ACC112 (cell line): Measurements from ENCODE around the gene REPIN1.

Experiments
- H2AFZ ChIP-seq: fragments of 200-600 bp; sonication (generic); one replicate; pipeline ENCODE4 v1.6.0; 2017; ENCODE audit warnings: antibody characterized with exemption, low read length; ENCODE audit not compliant: unreplicated experiment
- H3K27ac ChIP-seq: fragments of 200-600 bp; sonication (generic); 2 replicates; pipeline ENCODE4 v1.5.1; 2014; ENCODE audit warnings: low read depth, mild to moderate bottlenecking, antibody characterized with exemption, low read length, moderate library complexity
- H3K27me3 ChIP-seq: fragments of 200-600 bp; sonication (generic); 2 replicates; pipeline ENCODE4 v1.6.1; 2014; ENCODE audit warnings: mild to moderate bottlenecking, antibody characterized with exemption, low read length, moderate library complexity, mixed read lengths; ENCODE audit not compliant: insufficient read depth
- H3K36me3 ChIP-seq: fragments of 200-600 bp; sonication (generic); 2 replicates; pipeline ENCODE4 v1.6.1; 2016; ENCODE audit warnings: mild to moderate bottlenecking, antibody characterized with exemption, low read length, moderate library complexity, mixed read lengths; ENCODE audit not compliant: insufficient read depth
- H3K4me1 ChIP-seq: fragments of 200-600 bp; sonication (generic); one replicate; pipeline ENCODE4 v1.6.1; 2016; ENCODE audit warnings: low read length, mixed read lengths; ENCODE audit not compliant: insufficient read depth, unreplicated experiment, control insufficient read depth
- H3K4me3 ChIP-seq: fragments of 200-600 bp; sonication (generic); 2 replicates; pipeline ENCODE4 v1.5.1; 2014; ENCODE audit warnings: mild to moderate bottlenecking, low read depth, low read length
- H3K79me2 ChIP-seq: fragments of 200-600 bp; sonication (generic); one replicate; pipeline ENCODE4 v1.6.0; 2016; ENCODE audit warnings: low read length; ENCODE audit not compliant: control insufficient read depth, unreplicated experiment, insufficient read depth

REPIN1 gene

DNA sequence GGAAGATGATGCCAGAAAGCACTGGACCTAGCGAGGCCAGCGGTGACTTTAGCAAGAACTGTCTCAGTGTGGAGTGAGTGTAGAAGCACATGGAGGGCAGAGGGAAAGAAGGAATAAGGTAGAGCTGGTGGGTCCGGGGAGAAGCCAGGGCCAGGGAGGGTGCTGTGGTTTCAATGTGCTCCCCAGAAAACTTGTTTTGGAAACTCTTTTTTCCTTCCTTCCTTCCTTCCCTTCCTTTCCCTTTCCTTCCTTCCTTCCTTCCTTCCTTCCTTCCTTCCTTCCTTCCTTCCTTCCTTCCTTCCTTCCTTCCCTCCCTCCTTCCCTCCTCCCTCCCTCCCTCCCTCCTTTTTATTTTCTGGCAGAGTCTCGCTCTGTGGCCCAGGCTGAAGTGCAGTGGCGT lies 21.7 kb upstream of the REPIN1 start:
- Histone ChIP-seq H3K4me1 (no peaks in the 10 kb centered on the region), H3K27ac (no peak overlapping the region), H3K79me2 (no peaks in the 10 kb centered on the region), H3K36me3 (no peaks in the 10 kb centered on the region), H3K27me3 (peaks cover 48% of the 10 kb centered on the region), H2AFZ (no peak overlapping the region), H3K4me3 (no peak overlapping the region)

DNA sequence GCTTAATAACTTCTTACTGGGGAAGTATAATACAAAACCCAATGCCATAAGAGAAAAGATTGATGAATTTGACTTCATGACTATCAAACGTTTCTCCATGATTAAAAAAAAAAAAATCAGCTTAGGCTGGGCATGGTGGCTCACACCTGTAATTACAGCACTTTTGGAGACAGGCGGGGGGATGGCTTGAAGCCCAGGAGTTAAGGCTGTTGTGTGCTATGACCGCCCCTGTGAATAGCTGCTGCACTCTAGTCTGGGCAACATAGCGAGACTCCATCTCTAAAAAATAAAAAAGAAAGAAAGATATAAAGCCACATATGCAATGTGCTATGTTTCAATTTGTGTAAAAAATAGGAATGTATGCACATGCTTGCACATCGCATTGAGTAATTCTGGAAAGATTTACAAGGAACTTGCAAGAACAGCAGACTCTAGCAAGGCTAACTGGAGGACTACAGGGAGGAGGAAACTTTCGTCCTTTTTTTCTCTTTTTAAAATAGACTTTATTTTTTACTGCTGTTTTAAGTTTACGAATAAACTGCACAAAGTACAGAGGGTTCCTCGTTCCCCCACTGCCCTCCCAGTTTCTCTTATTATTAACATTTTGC lies 16.9 kb upstream of the REPIN1 start:
- H3K36me3 ChIP-seq, result no peaks in the 10 kb centered on the region
- H2AFZ ChIP-seq, result no peak overlapping the region
- no peaks in the 10 kb centered on the region for H3K4me1 ChIP-seq
- no peaks in the 10 kb centered on the region for H3K79me2 ChIP-seq
- no peak overlapping the region for H3K4me3 ChIP-seq
- H3K27ac ChIP-seq, result no peak overlapping the region
- H3K27me3 ChIP-seq, result peaks cover 12% of the 10 kb centered on the region

DNA sequence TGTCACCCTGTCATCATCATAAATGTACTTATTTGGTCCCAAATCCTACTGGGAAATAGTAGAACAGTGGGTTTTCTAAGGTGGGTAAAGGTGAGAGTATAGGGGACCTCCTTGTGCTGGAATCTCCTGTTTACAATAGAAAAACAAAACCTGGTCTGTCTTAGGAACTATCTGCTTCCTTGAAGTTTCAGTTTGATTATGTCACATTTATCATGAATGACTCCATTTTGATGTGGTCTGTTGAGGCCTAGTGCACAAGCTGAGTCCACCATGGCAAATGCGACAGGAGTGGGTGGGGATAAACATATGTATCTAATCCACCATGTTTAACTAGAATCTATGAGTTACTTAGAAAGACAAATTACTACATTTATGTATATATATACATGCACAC lies 13.0 kb upstream of the REPIN1 start:
- H3K4me1 ChIP-seq, result no peaks in the 10 kb centered on the region
- H3K27me3 ChIP-seq, result peaks cover 4% of the 10 kb centered on the region; the same call in 1 of the 2 replicates
- H2AFZ ChIP-seq, result peak overlapping the region; percentile 94
- no peak overlapping the region for H3K4me3 ChIP-seq
- no peaks in the 10 kb centered on the region for H3K79me2 ChIP-seq
- no peaks in the 10 kb centered on the region for H3K36me3 ChIP-seq
- H3K27ac ChIP-seq, result no peak overlapping the region

DNA sequence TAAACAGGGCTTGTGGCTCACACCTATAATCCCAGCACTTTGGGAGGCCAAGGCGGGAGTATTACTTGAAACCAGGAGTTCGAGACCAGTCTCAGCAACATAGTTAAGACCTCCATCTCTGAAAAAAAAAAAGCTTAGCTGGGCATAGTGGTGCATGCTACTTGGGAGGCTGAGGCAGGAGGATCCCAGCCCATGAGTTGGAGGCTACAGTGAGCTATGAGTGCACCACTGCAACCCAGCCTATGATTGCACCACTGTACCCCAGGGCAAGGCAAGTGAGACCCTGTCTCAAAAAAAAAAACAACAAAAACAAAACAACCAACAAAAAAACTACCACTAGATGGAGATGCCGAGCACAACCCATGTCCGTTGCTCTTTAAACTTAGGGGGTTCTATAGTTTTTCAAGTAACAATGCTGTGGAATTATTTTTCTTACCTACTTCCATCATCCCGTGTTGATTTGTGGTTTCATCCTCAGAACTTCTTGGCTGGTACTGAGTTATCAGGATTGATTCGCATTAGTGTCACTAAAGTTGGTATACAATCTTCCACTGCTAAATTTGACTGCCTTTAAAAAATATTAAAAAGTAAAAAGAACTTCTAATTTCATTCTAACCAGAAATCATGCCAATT lies 12.2 kb upstream of the REPIN1 start:
- Histone ChIP-seq H3K79me2 (no peaks in the 10 kb centered on the region), H3K4me3 (no peak overlapping the region), H3K4me1 (no peaks in the 10 kb centered on the region), H3K27ac (no peak overlapping the region), H3K36me3 (no peaks in the 10 kb centered on the region), H2AFZ (peak overlapping the region; percentile 83), H3K27me3 (peaks cover under 1% of the 10 kb centered on the region; the same call in 1 of the 2 replicates)

DNA sequence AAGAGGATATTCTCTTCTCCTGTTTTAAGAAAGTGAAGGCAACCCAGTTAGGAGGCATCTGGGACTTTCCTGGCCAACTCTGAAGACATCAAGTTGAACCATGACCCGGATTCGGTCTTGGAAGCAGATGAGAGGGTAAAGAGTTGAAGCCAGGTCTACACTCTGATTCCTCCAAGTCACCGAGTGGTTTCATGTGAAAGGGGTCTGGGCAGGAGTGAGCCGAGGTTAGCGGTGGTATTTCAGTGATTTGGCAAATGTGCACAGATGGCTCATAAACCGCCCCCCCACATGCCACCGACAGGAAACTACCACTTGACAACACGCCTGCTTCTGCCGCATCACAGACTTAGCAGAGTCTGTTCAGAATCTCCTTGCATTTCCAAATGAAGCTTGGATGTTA lies 11.4 kb upstream of the REPIN1 start:
- Histone ChIP-seq H3K27ac (no peak overlapping the region), H3K4me1 (no peaks in the 10 kb centered on the region), H3K79me2 (no peaks in the 10 kb centered on the region), H3K4me3 (no peak overlapping the region), H3K36me3 (no peaks in the 10 kb centered on the region), H3K27me3 (no peaks in the 10 kb centered on the region), H2AFZ (no peak overlapping the region)

DNA sequence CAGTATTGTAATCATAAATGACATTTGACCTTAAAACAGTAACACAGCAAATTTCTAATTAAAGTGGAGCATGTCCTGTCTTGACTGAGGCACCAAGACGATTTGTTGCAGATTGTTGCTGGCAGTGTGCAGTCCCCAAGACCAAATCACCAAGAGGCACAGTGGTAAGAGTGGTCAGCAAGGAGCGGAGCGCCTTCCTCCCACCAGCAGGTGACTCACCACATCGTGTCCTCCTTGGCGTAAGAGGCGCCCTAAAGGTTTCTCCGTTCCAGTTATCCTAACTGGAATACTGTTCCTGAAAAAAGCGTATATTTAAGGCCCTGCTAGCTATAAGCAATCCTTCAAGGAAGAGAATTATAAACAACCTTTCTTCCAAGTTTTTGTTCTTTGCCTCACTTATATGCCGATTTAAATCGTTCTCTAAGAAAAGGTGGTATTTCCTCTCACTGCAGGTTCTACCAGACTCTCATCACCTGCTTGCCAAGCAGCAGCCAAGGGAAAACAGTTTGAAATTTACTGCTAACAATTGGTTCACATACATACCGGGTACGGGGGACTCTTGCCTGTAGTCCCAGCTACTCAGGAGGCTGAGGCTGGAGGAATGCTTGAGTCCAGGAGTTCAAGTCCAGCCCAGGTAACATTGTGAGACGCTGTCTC lies 10.7 kb upstream of the REPIN1 start:
- H3K27me3 ChIP-seq, result no peaks in the 10 kb centered on the region
- no peak overlapping the region for H3K27ac ChIP-seq
- no peak overlapping the region for H3K4me3 ChIP-seq
- no peak overlapping the region for H2AFZ ChIP-seq
- no peaks in the 10 kb centered on the region for H3K79me2 ChIP-seq
- no peaks in the 10 kb centered on the region for H3K4me1 ChIP-seq
- no peaks in the 10 kb centered on the region for H3K36me3 ChIP-seq

DNA sequence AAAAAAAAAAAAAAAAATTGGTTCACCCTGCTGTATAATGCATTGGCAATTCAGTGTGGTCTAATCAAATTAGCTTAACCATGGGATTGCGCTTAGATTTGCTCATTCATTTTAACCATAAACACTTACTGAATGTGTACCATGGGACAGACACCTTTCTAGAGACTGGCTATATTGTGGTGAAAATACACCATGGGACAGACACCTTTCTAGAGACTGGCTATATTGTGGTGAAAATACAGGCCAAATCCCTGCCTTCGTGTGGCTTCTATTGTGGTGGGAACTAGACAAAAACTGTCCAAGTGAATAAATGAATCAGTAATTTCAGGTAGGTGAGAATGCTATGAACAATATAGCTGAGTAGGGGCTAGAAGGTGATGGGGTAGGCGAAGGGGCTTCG lies 10.2 kb upstream of the REPIN1 start:
- H3K27ac ChIP-seq, result no peak overlapping the region

DNA sequence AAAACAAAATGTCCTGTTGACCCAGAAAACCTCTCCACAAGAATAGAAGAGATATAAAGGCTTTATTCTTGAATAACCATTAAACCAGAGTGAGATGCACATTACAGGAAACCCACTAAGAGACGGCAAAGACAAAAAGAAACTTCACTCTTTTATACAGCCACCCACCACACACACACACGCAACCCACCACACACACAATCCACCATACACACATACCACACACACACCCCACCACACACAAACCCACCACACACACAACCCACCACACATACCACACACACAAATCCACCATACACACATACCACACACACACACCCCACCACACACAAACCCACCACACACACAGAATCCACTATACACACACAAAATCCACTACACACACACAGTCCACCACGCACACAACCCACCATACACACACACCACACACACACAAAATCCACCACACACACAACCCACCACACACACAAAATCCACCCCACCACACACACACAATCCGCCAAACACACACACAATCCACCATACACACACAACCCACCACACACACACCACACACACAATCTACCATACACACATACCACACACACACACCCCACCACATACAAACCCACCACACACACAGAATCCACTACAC lies 9.5 kb upstream of the REPIN1 start:
- Histone ChIP-seq H3K4me3 (no peak overlapping the region), H3K4me1 (no peaks in the 10 kb centered on the region), H3K27me3 (no peaks in the 10 kb centered on the region), H3K27ac (no peak overlapping the region), H2AFZ (no peak overlapping the region), H3K79me2 (no peaks in the 10 kb centered on the region), H3K36me3 (no peaks in the 10 kb centered on the region)

More for the DNA sequence above, 10.2 kb upstream of the REPIN1 start:
- H3K4me3 ChIP-seq, result no peak overlapping the region
- H3K79me2 ChIP-seq, result no peaks in the 10 kb centered on the region
- H3K4me1 ChIP-seq, result no peaks in the 10 kb centered on the region
- no peak overlapping the region for H2AFZ ChIP-seq
- H3K36me3 ChIP-seq, result no peaks in the 10 kb centered on the region
- H3K27me3 ChIP-seq, result no peaks in the 10 kb centered on the region

DNA sequence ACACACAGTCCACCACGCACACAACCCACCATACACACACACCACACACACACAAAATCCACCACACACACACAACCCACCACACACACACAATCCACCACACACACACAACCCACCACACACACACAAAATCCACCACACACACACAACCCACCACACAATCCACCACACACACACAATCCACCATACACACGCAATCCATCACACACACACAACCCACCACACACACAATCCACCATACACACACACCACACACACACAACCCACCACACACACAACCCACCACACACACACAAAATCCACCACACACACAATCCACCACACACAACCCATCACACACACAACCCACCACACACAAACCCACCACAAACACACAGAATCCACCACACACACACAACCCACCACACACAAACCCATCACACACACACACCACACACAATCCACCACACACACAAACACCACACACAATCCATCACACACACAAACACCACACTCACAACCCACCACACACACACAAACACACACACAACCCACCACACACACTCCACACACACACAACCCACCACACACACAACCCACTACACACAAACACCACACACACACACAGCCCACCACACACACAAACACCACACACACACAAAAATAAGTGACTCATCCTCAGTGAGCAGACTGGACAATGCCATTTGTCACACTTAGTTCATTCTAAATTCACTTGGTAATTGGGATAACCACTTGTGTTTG lies 8.8 kb upstream of the REPIN1 start:
- H3K4me1 ChIP-seq, result no peaks in the 10 kb centered on the region
- H3K4me3 ChIP-seq, result no peak overlapping the region
- no peaks in the 10 kb centered on the region for H3K79me2 ChIP-seq
- H3K27me3 ChIP-seq, result no peaks in the 10 kb centered on the region
- H3K36me3 ChIP-seq, result no peaks in the 10 kb centered on the region
- H3K27ac ChIP-seq, result no peak overlapping the region
- no peak overlapping the region for H2AFZ ChIP-seq

DNA sequence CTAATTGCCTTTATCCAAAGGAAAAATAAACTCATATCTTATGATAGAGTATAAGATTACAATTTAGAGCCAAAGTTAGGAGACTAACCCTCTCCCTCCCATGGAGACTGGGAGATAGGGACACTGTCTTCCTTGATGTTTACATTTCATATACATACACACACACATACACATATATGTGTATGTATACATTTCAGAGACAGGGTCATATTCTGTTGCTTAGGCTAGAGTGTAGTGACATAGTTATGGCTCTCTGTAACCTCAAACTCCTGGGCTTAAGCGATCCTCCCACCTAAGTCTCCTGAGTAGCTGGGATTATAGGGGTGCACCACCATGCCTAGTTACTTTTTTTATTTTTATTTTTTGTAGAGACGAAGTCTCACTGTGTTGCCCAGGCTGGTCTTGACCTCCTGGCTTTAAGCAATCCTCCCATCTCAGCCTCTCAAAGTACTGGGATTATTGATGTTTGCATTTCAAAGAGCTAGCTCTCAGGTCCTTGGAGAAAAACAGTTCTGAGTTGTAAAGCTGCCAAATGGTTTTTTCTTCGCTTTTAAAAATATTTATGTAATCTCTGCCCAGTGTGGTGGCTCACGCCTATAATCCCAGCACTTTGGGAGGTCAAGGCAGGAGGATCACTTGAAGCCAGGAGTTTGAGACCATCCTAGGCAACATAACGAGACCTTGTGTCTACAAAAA lies 8.1 kb upstream of the REPIN1 start:
- Histone ChIP-seq H3K36me3 (no peaks in the 10 kb centered on the region), H3K4me1 (no peaks in the 10 kb centered on the region), H2AFZ (no peak overlapping the region), H3K27ac (no peak overlapping the region), H3K79me2 (no peaks in the 10 kb centered on the region), H3K4me3 (no peak overlapping the region), H3K27me3 (no peaks in the 10 kb centered on the region)
